Epithelial cell of proximal tubule (primary cell): Measurements from ENCODE around the gene SKOR1. TPM values are rescaled to one million over a fixed set of nuclear protein-coding genes. Genes with fewer than 3 reads are reported as not detected.

Experiments used
- DNase-seq: peaks from one replicate; pipeline ENCODE4 v3.0.0-alpha.2; 2011; ENCODE audit warnings: low read depth
- H3K4me3 ChIP-seq: 2 replicates; pipeline ENCODE4 v1.5.1; 2011; ENCODE audit warnings: low read depth, mild to moderate bottlenecking, low read length
- total RNA-seq: library from RNA; depleted of rRNA; stranded (reverse); fragments of >200 nt; gene quantifications from 2 replicates; pipeline ENCODE4 v1.2.3, GENCODE V29; 2015
- TF ChIP-seq, protein P1 (sequence below): conservative IDR thresholded peaks from 2 replicates; pipeline ENCODE4 v1.5.1; 2012; ENCODE audit warnings: low read depth, mild to moderate bottlenecking, low read length

SKOR1 gene
- total RNA-seq, 1 donor from 2014 or later, result not detected

DNA sequence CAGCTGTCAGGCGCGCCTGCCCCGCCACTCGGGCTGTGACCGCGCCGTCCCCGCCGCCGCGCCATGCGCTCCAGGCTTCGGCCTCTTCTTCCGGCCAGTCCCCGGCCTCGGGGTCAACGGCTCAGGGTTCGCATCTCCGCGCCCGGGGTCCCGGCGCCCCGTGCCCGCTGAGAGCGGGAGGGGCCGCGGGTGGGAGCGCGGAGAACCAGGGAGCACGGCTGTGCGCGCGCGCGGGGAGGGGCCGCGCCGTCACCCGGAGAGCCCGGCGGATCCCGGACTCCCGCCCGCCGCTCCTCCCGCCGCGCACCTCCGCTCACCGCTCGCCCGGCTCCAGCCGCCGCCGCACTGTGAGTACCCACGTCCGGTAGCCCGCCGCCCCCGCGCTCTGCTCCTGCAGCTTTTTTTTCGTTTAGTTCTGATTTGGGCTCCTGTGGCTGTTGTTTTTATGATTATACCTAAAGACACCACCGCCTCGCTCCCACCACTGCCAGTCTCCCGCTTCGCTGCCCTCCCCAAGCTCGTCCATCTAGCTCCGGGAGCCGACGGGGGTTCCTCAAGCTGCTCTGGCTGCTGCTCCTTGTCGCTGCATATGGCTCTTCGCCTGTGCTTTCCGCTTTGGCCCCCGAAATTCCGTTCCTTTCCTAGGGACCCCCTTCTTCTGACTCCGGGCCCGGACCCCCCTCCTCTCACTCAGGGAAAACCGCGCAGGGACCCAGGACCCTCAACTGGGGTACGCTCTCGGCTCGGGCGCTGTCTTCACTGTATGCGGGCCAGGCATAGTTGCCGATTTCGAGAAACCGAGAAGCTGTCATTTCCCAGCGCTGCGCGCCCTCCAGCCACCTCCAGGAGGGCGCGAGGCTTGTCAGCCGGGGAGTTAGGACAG, 1.8 kb upstream of the SKOR1 start:
- H3K4me3 ChIP-seq, result no peak overlapping the region
- TF ChIP-seq, protein P1, sequence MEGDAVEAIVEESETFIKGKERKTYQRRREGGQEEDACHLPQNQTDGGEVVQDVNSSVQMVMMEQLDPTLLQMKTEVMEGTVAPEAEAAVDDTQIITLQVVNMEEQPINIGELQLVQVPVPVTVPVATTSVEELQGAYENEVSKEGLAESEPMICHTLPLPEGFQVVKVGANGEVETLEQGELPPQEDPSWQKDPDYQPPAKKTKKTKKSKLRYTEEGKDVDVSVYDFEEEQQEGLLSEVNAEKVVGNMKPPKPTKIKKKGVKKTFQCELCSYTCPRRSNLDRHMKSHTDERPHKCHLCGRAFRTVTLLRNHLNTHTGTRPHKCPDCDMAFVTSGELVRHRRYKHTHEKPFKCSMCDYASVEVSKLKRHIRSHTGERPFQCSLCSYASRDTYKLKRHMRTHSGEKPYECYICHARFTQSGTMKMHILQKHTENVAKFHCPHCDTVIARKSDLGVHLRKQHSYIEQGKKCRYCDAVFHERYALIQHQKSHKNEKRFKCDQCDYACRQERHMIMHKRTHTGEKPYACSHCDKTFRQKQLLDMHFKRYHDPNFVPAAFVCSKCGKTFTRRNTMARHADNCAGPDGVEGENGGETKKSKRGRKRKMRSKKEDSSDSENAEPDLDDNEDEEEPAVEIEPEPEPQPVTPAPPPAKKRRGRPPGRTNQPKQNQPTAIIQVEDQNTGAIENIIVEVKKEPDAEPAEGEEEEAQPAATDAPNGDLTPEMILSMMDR, result no peak

DNA sequence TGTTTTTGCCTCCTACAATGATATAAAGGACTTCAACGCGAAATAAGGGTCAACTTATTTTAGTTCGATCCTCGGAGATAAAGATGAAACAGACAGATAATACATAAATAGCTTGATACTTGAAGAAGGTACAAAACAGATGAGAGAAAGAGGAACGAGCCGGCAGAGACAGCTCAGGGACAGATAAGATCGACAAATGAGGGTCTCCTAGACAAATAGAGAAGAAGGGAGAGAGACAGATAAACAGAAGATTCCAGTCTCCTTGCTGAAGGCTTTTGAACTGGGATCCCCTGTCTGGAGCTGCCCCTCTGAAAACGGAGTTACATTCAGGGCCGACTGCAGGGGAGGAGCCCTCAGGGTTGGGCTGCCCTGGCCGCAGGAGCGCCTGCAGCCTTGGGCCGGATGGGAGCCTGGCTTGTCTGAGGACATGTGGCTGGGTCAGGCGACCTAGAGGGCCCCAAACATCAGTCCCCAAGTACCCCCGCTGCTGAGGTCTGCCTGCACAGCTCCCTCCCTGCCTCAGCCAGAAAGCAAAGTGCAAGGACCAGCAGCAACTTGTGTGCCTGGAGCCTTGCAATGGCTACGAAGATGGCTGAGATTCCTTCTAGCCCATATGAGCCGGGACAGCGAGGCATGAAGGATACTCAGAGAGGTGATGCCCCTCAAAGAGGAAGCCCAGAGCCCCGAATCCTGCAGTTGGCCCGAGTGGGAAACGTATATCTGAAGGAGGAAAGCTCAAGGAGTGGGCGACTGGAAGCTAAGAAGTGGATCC, 926 bp upstream of the SKOR1 start:
- TF ChIP-seq, protein P1, result no peak
- no peak for DNase-seq

More for the DNA sequence above, 1.8 kb upstream of the SKOR1 start:
- no peak for DNase-seq

DNA sequence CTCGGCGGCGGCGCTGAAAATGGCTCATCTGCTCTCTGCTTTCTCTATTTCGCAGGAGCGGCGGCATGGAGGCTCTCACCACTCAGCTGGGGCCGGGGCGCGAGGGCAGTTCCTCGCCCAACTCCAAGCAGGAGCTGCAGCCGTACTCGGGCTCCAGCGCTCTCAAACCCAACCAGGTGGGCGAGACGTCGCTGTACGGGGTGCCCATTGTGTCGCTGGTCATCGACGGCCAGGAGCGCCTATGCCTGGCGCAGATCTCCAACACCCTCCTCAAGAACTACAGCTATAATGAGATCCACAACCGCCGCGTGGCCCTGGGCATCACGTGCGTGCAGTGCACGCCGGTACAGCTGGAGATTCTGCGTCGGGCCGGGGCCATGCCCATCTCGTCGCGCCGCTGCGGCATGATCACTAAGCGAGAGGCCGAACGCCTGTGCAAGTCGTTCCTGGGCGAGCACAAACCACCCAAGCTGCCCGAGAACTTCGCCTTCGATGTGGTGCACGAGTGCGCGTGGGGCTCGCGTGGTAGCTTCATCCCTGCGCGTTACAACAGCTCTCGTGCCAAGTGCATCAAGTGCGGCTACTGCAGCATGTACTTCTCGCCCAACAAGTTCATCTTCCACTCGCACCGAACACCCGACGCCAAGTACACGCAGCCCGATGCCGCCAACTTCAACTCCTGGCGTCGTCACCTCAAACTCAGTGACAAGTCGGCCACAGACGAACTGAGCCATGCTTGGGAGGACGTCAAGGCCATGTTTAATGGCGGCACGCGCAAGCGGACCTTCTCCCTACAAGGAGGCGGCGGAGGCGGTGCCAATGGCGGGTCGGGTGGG, 790 bp downstream of the SKOR1 start:
- H3K4me3 ChIP-seq, result no peak overlapping the region
- DNase-seq, result no peak
- TF ChIP-seq, protein P1, result no peak

More for the DNA sequence above, 926 bp upstream of the SKOR1 start:
- no peak overlapping the region for H3K4me3 ChIP-seq

DNA sequence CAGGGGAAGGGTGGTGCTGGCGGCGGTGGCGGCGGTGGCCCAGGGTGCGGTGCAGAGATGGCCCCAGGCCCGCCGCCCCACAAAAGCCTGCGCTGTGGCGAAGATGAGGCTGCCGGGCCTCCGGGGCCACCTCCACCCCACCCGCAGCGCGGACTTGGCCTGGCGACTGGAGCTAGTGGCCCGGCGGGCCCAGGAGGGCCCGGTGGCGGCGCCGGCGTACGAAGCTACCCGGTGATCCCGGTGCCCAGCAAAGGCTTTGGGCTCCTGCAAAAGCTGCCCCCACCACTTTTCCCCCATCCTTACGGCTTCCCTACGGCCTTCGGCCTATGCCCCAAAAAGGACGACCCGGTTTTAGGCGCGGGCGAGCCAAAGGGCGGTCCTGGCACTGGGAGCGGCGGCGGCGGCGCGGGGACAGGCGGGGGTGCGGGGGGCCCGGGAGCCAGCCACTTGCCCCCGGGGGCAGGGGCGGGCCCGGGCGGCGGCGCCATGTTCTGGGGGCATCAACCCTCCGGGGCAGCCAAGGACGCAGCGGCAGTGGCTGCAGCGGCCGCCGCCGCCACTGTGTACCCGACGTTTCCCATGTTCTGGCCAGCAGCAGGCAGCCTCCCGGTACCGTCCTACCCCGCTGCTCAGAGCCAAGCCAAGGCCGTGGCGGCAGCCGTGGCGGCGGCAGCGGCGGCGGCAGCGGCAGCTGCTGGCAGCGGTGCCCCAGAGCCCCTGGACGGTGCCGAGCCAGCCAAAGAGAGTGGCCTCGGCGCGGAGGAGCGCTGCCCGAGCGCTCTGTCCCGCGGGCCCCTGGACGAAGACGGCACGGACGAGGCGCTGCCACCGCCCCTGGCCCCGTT, 1.6 kb downstream of the SKOR1 start:
- TF ChIP-seq, protein P1, result no peak
- H3K4me3 ChIP-seq, result no peak overlapping the region
- DNase-seq, result no peak

DNA sequence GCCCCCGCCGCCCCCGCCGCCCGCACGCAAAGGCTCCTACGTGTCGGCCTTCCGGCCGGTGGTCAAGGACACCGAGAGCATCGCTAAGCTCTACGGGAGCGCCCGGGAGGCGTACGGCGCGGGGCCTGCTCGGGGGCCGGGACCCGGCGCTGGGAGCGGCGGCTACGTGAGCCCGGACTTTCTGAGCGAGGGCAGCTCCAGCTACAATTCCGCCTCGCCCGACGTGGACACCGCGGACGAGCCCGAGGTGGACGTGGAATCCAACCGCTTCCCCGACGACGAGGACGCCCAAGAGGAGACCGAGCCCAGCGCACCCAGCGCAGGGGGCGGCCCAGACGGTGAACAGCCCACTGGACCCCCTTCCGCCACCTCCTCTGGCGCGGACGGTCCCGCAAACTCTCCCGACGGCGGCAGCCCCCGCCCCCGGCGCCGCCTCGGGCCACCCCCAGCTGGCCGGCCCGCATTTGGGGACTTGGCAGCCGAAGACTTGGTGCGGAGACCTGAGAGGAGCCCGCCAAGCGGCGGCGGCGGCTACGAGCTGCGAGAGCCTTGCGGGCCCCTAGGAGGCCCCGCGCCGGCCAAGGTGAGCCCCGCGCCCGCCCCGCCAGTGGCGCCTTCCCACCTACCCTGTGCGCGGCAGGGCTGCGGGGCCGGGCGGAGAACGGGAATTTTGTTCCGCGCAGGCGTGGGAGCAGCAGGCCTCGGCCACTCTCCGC, 2.4 kb downstream of the SKOR1 start:
- no peak overlapping the region for H3K4me3 ChIP-seq

More for the DNA sequence above, 2.4 kb downstream of the SKOR1 start:
- TF ChIP-seq, protein P1, result no peak
- no peak for DNase-seq
